Neural progenitor cell (in vitro differentiated cells): ENCODE results near the gene PSTPIP1. TPM values are rescaled to one million over a fixed set of nuclear protein-coding genes. Genes with fewer than 3 reads are reported as not detected.

Experiments
- DNase-seq: peaks from one replicate; pipeline ENCODE4 v3.0.0-alpha.2; 2016; ENCODE audit warnings: low spot score
- H2AFZ ChIP-seq: fragments of 200-600 bp; sonication (generic); replicated peaks from 2 replicates; pipeline ENCODE4 v1.6.1; 2016; ENCODE audit warnings: antibody characterized with exemption
- H3F3A ChIP-seq: fragments of 200-600 bp; sonication (generic); 2 replicates; pipeline ENCODE4 v1.6.1; 2016; ENCODE audit warnings: antibody characterized with exemption, low read depth
- H3K27ac ChIP-seq: fragments of 200-600 bp; sonication (generic); 2 replicates; pipeline ENCODE4 v1.5.1; 2016; ENCODE audit warnings: mild to moderate bottlenecking
- H3K27me3 ChIP-seq: fragments of 200-600 bp; sonication (generic); 2 replicates; pipeline ENCODE4 v1.6.1; 2016; ENCODE audit warnings: mild to moderate bottlenecking, moderate library complexity
- H3K36me3 ChIP-seq: fragments of 200-600 bp; sonication (generic); 2 replicates; pipeline ENCODE4 v1.5.1; 2016
- H3K4me1 ChIP-seq: fragments of 200-600 bp; sonication (generic); 2 replicates; pipeline ENCODE4 v1.6.1; 2016; ENCODE audit warnings: mixed run types
- H3K4me2 ChIP-seq: fragments of 200-600 bp; sonication (generic); 2 replicates; pipeline ENCODE4 v1.6.1; 2016
- H3K4me3 ChIP-seq: fragments of 200-600 bp; sonication (generic); 2 replicates; pipeline ENCODE4 v1.5.1; 2016
- H3K79me2 ChIP-seq: fragments of 200-600 bp; sonication (generic); 2 replicates; pipeline ENCODE4 v1.6.1; 2016; ENCODE audit warnings: low read depth
- H3K9ac ChIP-seq: fragments of 200-600 bp; sonication (generic); 2 replicates; pipeline ENCODE4 v1.6.1; 2016
- H3K9me3 ChIP-seq: fragments of 200-600 bp; sonication (generic); 2 replicates; pipeline ENCODE4 v1.5.1; 2016; ENCODE audit warnings: low read depth
- H4K20me1 ChIP-seq: fragments of 200-600 bp; sonication (generic); 2 replicates; pipeline ENCODE4 v1.6.1; 2016; ENCODE audit warnings: low read depth
- H3K27ac Mint-ChIP-seq: 3 replicates; pipeline ENCODE4 v1.8.0; 2021; ENCODE audit warnings: mixed read lengths
- H3K27me3 Mint-ChIP-seq: 2 replicates; pipeline ENCODE4 v1.8.0; 2022; ENCODE audit warnings: low read depth, mild to moderate bottlenecking, inconsistent platforms, moderate library complexity, mixed read lengths; ENCODE audit not compliant: insufficient read depth
- H3K36me3 Mint-ChIP-seq: 3 replicates; pipeline ENCODE4 v1.8.0; 2021; ENCODE audit warnings: mixed read lengths
- H3K4me1 Mint-ChIP-seq: 3 replicates; pipeline ENCODE4 v1.8.0; 2021; ENCODE audit warnings: mixed read lengths
- H3K4me3 Mint-ChIP-seq: 3 replicates; pipeline ENCODE4 v1.8.0; 2021; ENCODE audit warnings: mild to moderate bottlenecking, moderate library complexity, mixed read lengths
- H3K9me3 Mint-ChIP-seq: 3 replicates; pipeline ENCODE4 v1.8.0; 2020; ENCODE audit warnings: mixed read lengths
- CTCF ChIP-seq: fragments of 200-600 bp; sonication (generic); IDR thresholded peaks from 2 replicates; pipeline ENCODE4 v1.5.1; 2017; ENCODE audit warnings: antibody characterized with exemption, mild to moderate bottlenecking
- EZH2 ChIP-seq: fragments of 200-600 bp; sonication (generic); IDR thresholded peaks from 2 replicates; pipeline ENCODE4 v1.6.1; 2017; ENCODE audit warnings: antibody characterized with exemption, mild to moderate bottlenecking, moderate library complexity
- EZH2phosphoT487 ChIP-seq: fragments of 200-600 bp; sonication (generic); IDR thresholded peaks from 2 replicates; pipeline ENCODE4 v1.6.1; 2017; ENCODE audit warnings: antibody characterized with exemption
- total RNA-seq: library from RNA; depleted of rRNA; stranded (reverse); fragments of >200 nt; gene quantifications from 2 replicates; pipeline ENCODE4 v1.2.3, GENCODE V29; 2015; ENCODE audit warnings: low replicate concordance

Gene PSTPIP1
- total RNA-seq, 1 donor from 2014 or later, result 0.19 TPM

- Histone ChIP-seq H3K4me1 (no peaks in the 10 kb centered on the region), H2AFZ (no peak overlapping the region), H4K20me1 (no peaks in the 10 kb centered on the region), H3K9ac (no peak overlapping the region), H3K27ac (no peak overlapping the region), H3K4me2 (no peak overlapping the region), H3K9me3 (no peaks in the 10 kb centered on the region), H3K4me3 (no peak overlapping the region), H3K36me3 (no peaks in the 10 kb centered on the region), H3K79me2 (no peaks in the 10 kb centered on the region), H3F3A (no peaks in the 10 kb centered on the region), H3K27me3 (no peaks in the 10 kb centered on the region)
- no peaks in the 10 kb centered on the region for H3K9me3 Mint-ChIP-seq
- H3K27me3 Mint-ChIP-seq, result peaks cover 2% of the 10 kb centered on the region
- H3K4me3 Mint-ChIP-seq, result no peak overlapping the region
- no peak for DNase-seq
- no peaks in the 10 kb centered on the region for H3K36me3 Mint-ChIP-seq
- TF ChIP-seq EZH2 (no peak), CTCF (no peak), EZH2phosphoT487 (no peak)
- peak overlapping the region; percentile 40 for H3K27ac Mint-ChIP-seq
- H3K4me1 Mint-ChIP-seq, result peaks cover 12% of the 10 kb centered on the region
Observed at GRCh38 chr15:77002954-77003912, 8.3 kb downstream of the PSTPIP1 start.

GRCh38 chr15:77004189-77004588 is 9.3 kb downstream of the PSTPIP1 start:
- Histone ChIP-seq H4K20me1 (no peaks in the 10 kb centered on the region), H3K4me1 (no peaks in the 10 kb centered on the region)

GRCh38 chr15:77009176-77009575 is 14.2 kb downstream of the PSTPIP1 start:
- no peaks in the 10 kb centered on the region for H3K79me2 ChIP-seq
- Mint-ChIP-seq H3K27me3 (peaks cover 11% of the 10 kb centered on the region), H3K4me3 (no peak overlapping the region)

More at GRCh38 chr15:77004189-77004588, 9.3 kb downstream of the PSTPIP1 start:
- Histone ChIP-seq H2AFZ (no peak overlapping the region), H3K27me3 (no peaks in the 10 kb centered on the region), H3K4me3 (no peak overlapping the region), H3K27ac (no peak overlapping the region), H3K79me2 (no peaks in the 10 kb centered on the region), H3K9ac (no peak overlapping the region), H3K36me3 (no peaks in the 10 kb centered on the region), H3K4me2 (no peak overlapping the region), H3K9me3 (no peaks in the 10 kb centered on the region), H3F3A (no peaks in the 10 kb centered on the region)
- Mint-ChIP-seq H3K27ac (no peak overlapping the region), H3K36me3 (no peaks in the 10 kb centered on the region), H3K9me3 (no peaks in the 10 kb centered on the region), H3K4me3 (no peak overlapping the region), H3K27me3 (peaks cover 2% of the 10 kb centered on the region), H3K4me1 (peaks cover 4% of the 10 kb centered on the region)
- DNase-seq, result no peak
- TF ChIP-seq EZH2phosphoT487 (no peak), EZH2 (no peak), CTCF (no peak)

More at GRCh38 chr15:77009176-77009575, 14.2 kb downstream of the PSTPIP1 start:
- Histone ChIP-seq H3K9me3 (no peaks in the 10 kb centered on the region), H4K20me1 (no peaks in the 10 kb centered on the region), H3K9ac (no peak overlapping the region), H3K4me1 (no peaks in the 10 kb centered on the region), H3K4me3 (no peak overlapping the region), H3K27ac (no peak overlapping the region), H3F3A (no peaks in the 10 kb centered on the region), H3K36me3 (no peaks in the 10 kb centered on the region), H2AFZ (no peak overlapping the region), H3K27me3 (no peaks in the 10 kb centered on the region), H3K4me2 (no peak overlapping the region)
- Mint-ChIP-seq H3K9me3 (no peaks in the 10 kb centered on the region), H3K36me3 (no peaks in the 10 kb centered on the region), H3K27ac (no peak overlapping the region), H3K4me1 (no peaks in the 10 kb centered on the region)
- DNase-seq, result no peak
- TF ChIP-seq CTCF, result no peak
- no peak for TF ChIP-seq EZH2phosphoT487
